Kidney (tissue), 14 donors: ENCODE data around the gene CCDC191. TPM values are rescaled to one million over a fixed set of nuclear protein-coding genes. Genes with fewer than 3 reads are reported as not detected.
A peak's percentile ranks its signal among the peaks of the same experiment; 100 is the strongest.

ENCODE experiments used
- DNase-seq, 5 donors: peaks; one replicate each; pipeline ENCODE4 v3.0.0-alpha.2; 2013 to 2020
- FAIRE-seq: peaks from 2 replicates; lab custom pipeline; 2012; peaks lifted over from hg19 to GRCh38; lab: Jason Lieb, UNC
- H3K27ac ChIP-seq, 2 donors: one replicate each; pipeline ENCODE4 v1.7.0; 2013; ENCODE audit warnings: low read depth in 2 of 2, low read length in 2 of 2, inconsistent platforms in 1 of 2
- H3K27me3 ChIP-seq: one replicate; pipeline ENCODE4 v1.7.1; 2013; ENCODE audit warnings: low read length, inconsistent platforms; ENCODE audit not compliant: control insufficient read depth, insufficient read depth
- H3K36me3 ChIP-seq, 3 donors: one replicate each; pipeline versions ENCODE4 v1.7.0 to v1.7.1; 2013; ENCODE audit warnings: low read length in 3 of 3, control low read depth in 1 of 3, inconsistent platforms in 1 of 3; ENCODE audit not compliant: insufficient read depth in 3 of 3, control insufficient read depth in 2 of 3
- H3K4me1 ChIP-seq, 3 donors: one replicate each; pipeline versions ENCODE4 v1.7.0 to v1.7.1; 2013; ENCODE audit warnings: low read length in 3 of 3, inconsistent platforms in 1 of 3, low read depth in 1 of 3; ENCODE audit not compliant: control insufficient read depth in 2 of 3, insufficient read depth in 2 of 3
- H3K4me3 ChIP-seq, 3 donors: one replicate each; pipeline versions ENCODE4 v1.7.0 to v1.8.1; 2013; ENCODE audit warnings: low read length in 3 of 3, control low read depth in 1 of 3, inconsistent platforms in 1 of 3
- H3K9ac ChIP-seq, 3 donors: one replicate each; pipeline versions ENCODE4 v1.7.0 to v1.7.1; 2013; ENCODE audit warnings: low read length in 3 of 3, control low read depth in 1 of 3, inconsistent platforms in 1 of 3
- H3K9me3 ChIP-seq, 3 donors: one replicate each; pipeline versions ENCODE4 v1.7.0 to v1.7.1; 2013; ENCODE audit warnings: low read length in 3 of 3, control low read depth in 1 of 3, inconsistent platforms in 1 of 3; ENCODE audit not compliant: control insufficient read depth in 2 of 3, insufficient read depth in 1 of 3
- intact Hi-C: fragments of 100-400 bp; cut with DNase I; formaldehyde crosslinking; loops from one replicate; pipeline ENCODE4 v1.11.1; 2022
- polyA plus RNA-seq: library from polyadenylated mRNA; stranded (reverse); fragments of 350-450 nt; fragmentation: Illumina TruSeq; extraction: RNeasy Lipid Tissue Mini Kit (QIAGEN cat#74804); gene quantifications from one replicate; pipeline ENCODE4 v1.2.3, GENCODE V29; 2014; ENCODE audit warnings: low read depth, low replicate concordance; ENCODE audit not compliant: insufficient read depth
- total RNA-seq: library from RNA; stranded (reverse); fragmentation: NEBNext Ultra II Directional; extraction: Animal tissue kit (Norgen Biotek cat#: 25700); gene quantifications from one replicate; pipeline ENCODE4 v1.2.1, GENCODE V29; 2021
- TF ChIP-seq, protein P1 (sequence below): IDR thresholded peaks from 3 replicates; pipeline ENCODE4 v1.5.1; 2012; ENCODE audit warnings: mild to moderate bottlenecking, moderate library complexity, borderline replicate concordance; ENCODE audit not compliant: insufficient read depth; ENCODE audit errors: extremely low read depth
- donor health status: control.
- donor health status: control.
- donor health status: control.
- donor health status: control.
- donor health status: control.
- donor health status: DM: yes; HTN: yes; CAD: no.
- donor health status: Normal renal cell carcinoma (clear cell type).

The CCDC191 gene
- total and polyA plus RNA-seq, 2 donors from 2014 or later = 3.7 to 11.7 TPM

GRCh38 chr3:114103181-114103580 lies 46.9 kb upstream of the CCDC191 start:
- Histone ChIP-seq H3K9ac (no peak overlapping the region), H3K4me1 (no peaks in the 10 kb centered on the region), H3K9me3 (no peaks in the 10 kb centered on the region), H3K27me3 (no peaks in the 10 kb centered on the region), H3K36me3 (no peaks in the 10 kb centered on the region), H3K4me3 (no peak overlapping the region), H3K27ac (no peak overlapping the region)
- DNase-seq = no peak
- intact Hi-C loops = no loop called here
- FAIRE-seq = no peak
- TF ChIP-seq, protein P1, sequence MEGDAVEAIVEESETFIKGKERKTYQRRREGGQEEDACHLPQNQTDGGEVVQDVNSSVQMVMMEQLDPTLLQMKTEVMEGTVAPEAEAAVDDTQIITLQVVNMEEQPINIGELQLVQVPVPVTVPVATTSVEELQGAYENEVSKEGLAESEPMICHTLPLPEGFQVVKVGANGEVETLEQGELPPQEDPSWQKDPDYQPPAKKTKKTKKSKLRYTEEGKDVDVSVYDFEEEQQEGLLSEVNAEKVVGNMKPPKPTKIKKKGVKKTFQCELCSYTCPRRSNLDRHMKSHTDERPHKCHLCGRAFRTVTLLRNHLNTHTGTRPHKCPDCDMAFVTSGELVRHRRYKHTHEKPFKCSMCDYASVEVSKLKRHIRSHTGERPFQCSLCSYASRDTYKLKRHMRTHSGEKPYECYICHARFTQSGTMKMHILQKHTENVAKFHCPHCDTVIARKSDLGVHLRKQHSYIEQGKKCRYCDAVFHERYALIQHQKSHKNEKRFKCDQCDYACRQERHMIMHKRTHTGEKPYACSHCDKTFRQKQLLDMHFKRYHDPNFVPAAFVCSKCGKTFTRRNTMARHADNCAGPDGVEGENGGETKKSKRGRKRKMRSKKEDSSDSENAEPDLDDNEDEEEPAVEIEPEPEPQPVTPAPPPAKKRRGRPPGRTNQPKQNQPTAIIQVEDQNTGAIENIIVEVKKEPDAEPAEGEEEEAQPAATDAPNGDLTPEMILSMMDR = no peak

GRCh38 chr3:114101101-114101500 lies 44.8 kb upstream of the CCDC191 start:
- Histone ChIP-seq H3K27ac (no peak overlapping the region), H3K9me3 (no peaks in the 10 kb centered on the region), H3K4me1 (no peaks in the 10 kb centered on the region), H3K27me3 (no peaks in the 10 kb centered on the region), H3K4me3 (no peak overlapping the region), H3K36me3 (no peaks in the 10 kb centered on the region), H3K9ac (no peak overlapping the region)
- FAIRE-seq (no peak), DNase-seq (no peak)
- intact Hi-C loops = no loop called here
- TF ChIP-seq, protein P1 = no peak

DNA sequence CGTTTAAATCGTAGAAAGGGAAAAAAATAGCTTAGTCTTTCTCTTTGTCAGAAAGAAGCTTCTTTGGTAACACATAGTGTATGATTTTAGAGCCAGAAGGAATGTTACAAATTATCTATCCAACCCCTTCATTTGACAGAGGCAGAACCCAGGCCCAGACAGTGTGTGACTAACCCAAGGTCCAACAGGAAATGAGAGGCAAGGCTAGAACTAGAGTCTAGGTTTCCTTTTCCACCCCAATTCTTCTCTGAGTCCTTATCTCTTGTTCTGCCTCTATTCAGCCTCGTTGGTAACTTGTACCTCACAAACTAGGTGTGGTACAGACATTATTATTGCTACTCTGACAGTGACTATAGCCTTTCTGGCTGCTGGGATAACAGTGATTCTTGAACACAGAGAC lies 39.5 kb upstream of the CCDC191 start:
- Histone ChIP-seq H3K4me1 (peaks cover 0 to 12% (median 2%) of the 10 kb centered on the region in 3 donors), H3K4me3 (no peak overlapping the region), H3K27me3 (no peaks in the 10 kb centered on the region), H3K27ac (no peak overlapping the region), H3K36me3 (no peaks in the 10 kb centered on the region), H3K9ac (no peak overlapping the region), H3K9me3 (no peaks in the 10 kb centered on the region)
- TF ChIP-seq, protein P1 = no peak
- no peak for DNase-seq
- no peak for FAIRE-seq
- intact Hi-C loops = no loop called here

GRCh38 chr3:114093596-114093995 lies 37.3 kb upstream of the CCDC191 start:
- DNase-seq = peak in 2 of 5 donors; percentile 17 to 68
- intact Hi-C loops = no loop called here
- H3K4me1 ChIP-seq = peaks cover 0 to 12% (median 2%) of the 10 kb centered on the region in 3 donors

More at GRCh38 chr3:114093596-114093995, 37.3 kb upstream of the CCDC191 start:
- Histone ChIP-seq H3K4me3 (no peak overlapping the region), H3K27ac (peak overlapping the region; percentile 32 to 45), H3K27me3 (no peaks in the 10 kb centered on the region), H3K36me3 (no peaks in the 10 kb centered on the region), H3K9ac (no peak overlapping the region), H3K9me3 (no peaks in the 10 kb centered on the region)
- FAIRE-seq = no peak
- TF ChIP-seq, protein P1 = no peak
